A549 (cell line): ENCODE data around the gene ATOSB. TPM values are rescaled to one million over a fixed set of nuclear protein-coding genes. Genes with fewer than 3 reads are reported as not detected.
A peak's percentile ranks its signal among the peaks of the same experiment; 100 is the strongest.

ENCODE experiments used
- ATAC-seq, 2 experiments: fragments of 200-7000 bp in 1 of 2; fragments of >200 bp in 1 of 2; cut with Nextera tagmentation in 1 of 2; cut with Tn5 transposase in 1 of 2; 3 replicates each; pipeline versions ENCODE4 v1.8.0 to v1.9.1; 2018 to 2020; ENCODE audit warnings: mild to moderate bottlenecking in 1 of 2, moderate library complexity in 1 of 2
- CTCF ChIA-PET: fragments of 300-600 bp; sonication (Branson Sonifier 250); formaldehyde crosslinking; extraction: SDS; loops from one replicate; lab custom pipeline; 2021; ENCODE audit warnings: antibody characterized with exemption, inconsistent platforms; lab: Yijun Ruan, JAX
- POLR2A ChIA-PET: fragments of 350-600 bp; formaldehyde crosslinking; extraction: SDS; loops from one replicate; lab custom pipeline; 2021; ENCODE audit warnings: antibody characterized with exemption, inconsistent platforms; lab: Yijun Ruan, JAX
- DNase-seq, 2 experiments: peaks; one replicate each; pipeline versions ENCODE4 v3.0.0 to v3.0.0-alpha.2; 2011 to 2016; ENCODE audit warnings: low read depth in 1 of 2, low spot score in 1 of 2
- FAIRE-seq: peaks from 2 replicates; lab custom pipeline; 2011; peaks lifted over from hg19 to GRCh38; lab: Jason Lieb, UNC
- H3K27ac ChIP-seq, 2 experiments: fragments of >200 bp; sonication (Bioruptor Twin); formaldehyde crosslinking; 3 replicates each; pipeline ENCODE4 v1.5.1; 2016 to 2017
- H3K4me1 ChIP-seq: fragments of >200 bp; sonication (Bioruptor Twin); formaldehyde crosslinking; 3 replicates; pipeline ENCODE4 v1.6.1; 2016
- H3K4me2 ChIP-seq: fragments of >200 bp; sonication (Bioruptor Twin); formaldehyde crosslinking; 3 replicates; pipeline ENCODE4 v1.6.1; 2016
- H3K4me3 ChIP-seq: fragments of >200 bp; sonication (Bioruptor Twin); formaldehyde crosslinking; 3 replicates; pipeline ENCODE4 v1.5.1; 2016
- H3K9me3 ChIP-seq: fragments of >200 bp; sonication (Bioruptor Twin); formaldehyde crosslinking; 3 replicates; pipeline ENCODE4 v1.6.1; 2016
- BCL3 ChIP-seq: fragments of >200 bp; sonication (Bioruptor Twin); formaldehyde crosslinking; IDR thresholded peaks from 3 replicates; pipeline ENCODE4 v1.6.1; 2016
- BHLHE40 ChIP-seq: IDR thresholded peaks from 2 replicates; pipeline ENCODE4 v1.6.1; 2012; ENCODE audit warnings: low read depth, low read length, inconsistent platforms
- CHD2 ChIP-seq: fragments of 150-350 bp; IDR thresholded peaks from 2 replicates; pipeline ENCODE4 v1.6.1; 2014; ENCODE audit warnings: low read length; ENCODE audit not compliant: partially characterized antibody
- CTCF ChIP-seq: fragments of >200 bp; sonication (Bioruptor Twin); formaldehyde crosslinking; IDR thresholded peaks from 3 replicates; pipeline ENCODE4 v1.5.1; 2016
- E2F6 ChIP-seq: IDR thresholded peaks from 2 replicates; pipeline ENCODE4 v1.6.1; 2012; ENCODE audit warnings: low read depth, borderline replicate concordance
- ELK1 ChIP-seq: fragments of 150-350 bp; IDR thresholded peaks from 2 replicates; pipeline ENCODE4 v1.6.1; 2014; ENCODE audit warnings: low read depth, mild to moderate bottlenecking, low read length
- HEYL ChIP-seq: fragments of 250-450 bp; sonication (Bioruptor Pico); IDR thresholded peaks from 2 replicates; pipeline ENCODE4 v1.8.0; 2021; ENCODE audit warnings: mild to moderate bottlenecking, moderate library complexity
- JUNB ChIP-seq: fragments of >200 bp; sonication (Bioruptor Twin); formaldehyde crosslinking; IDR thresholded peaks from 2 replicates; pipeline ENCODE4 v1.6.1; 2016
- KDM5A ChIP-seq: fragments of 200-600 bp; sonication (generic); IDR thresholded peaks from 2 replicates; pipeline ENCODE4 v1.6.1; 2016; ENCODE audit warnings: antibody characterized with exemption, mild to moderate bottlenecking
- NFE2L2 ChIP-seq: fragments of 150-350 bp; conservative IDR thresholded peaks from 2 replicates; pipeline ENCODE4 v1.6.1; 2014; ENCODE audit warnings: low read length
- NR3C1 ChIP-seq: fragments of >200 bp; sonication (Bioruptor Twin); formaldehyde crosslinking; IDR thresholded peaks from 3 replicates; pipeline ENCODE4 v1.6.1; 2017
- RAD21 ChIP-seq, 2 experiments: fragments of >200 bp in 1 of 2; sonication (Bioruptor Twin) in 1 of 2; formaldehyde crosslinking in 1 of 2; IDR thresholded peaks in 1 of 2; conservative IDR thresholded peaks in 1 of 2; 2 replicates in 1 of 2; 3 replicates in 1 of 2; pipeline ENCODE4 v1.6.1; 2012 to 2018; ENCODE audit warnings: inconsistent platforms in 1 of 2
- RCOR1 ChIP-seq: fragments of 150-350 bp; IDR thresholded peaks from 2 replicates; pipeline ENCODE4 v1.6.1; 2014; ENCODE audit warnings: antibody characterized with exemption, low read length, low read depth
- REST ChIP-seq: fragments of 200-600 bp; sonication (generic); IDR thresholded peaks from 2 replicates; pipeline ENCODE4 v1.6.1; 2016; ENCODE audit warnings: antibody characterized with exemption, mild to moderate bottlenecking, moderate library complexity
- SREBF2 ChIP-seq: fragments of 450-650 bp; IDR thresholded peaks from 2 replicates; pipeline ENCODE4 v1.6.1; 2014; ENCODE audit warnings: mild to moderate bottlenecking, moderate library complexity
- TFCP2L1 ChIP-seq: fragments of 250-450 bp; sonication (Bioruptor Pico); IDR thresholded peaks from 2 replicates; pipeline ENCODE4 v1.5.0; 2021; ENCODE audit warnings: mild to moderate bottlenecking
- USF2 ChIP-seq: fragments of 450-650 bp; IDR thresholded peaks from 2 replicates; pipeline ENCODE4 v1.6.1; 2014; ENCODE audit warnings: antibody characterized with exemption
- ZFP36 ChIP-seq: fragments of 450-650 bp; IDR thresholded peaks from 2 replicates; pipeline ENCODE4 v1.6.1; 2014; ENCODE audit warnings: borderline replicate concordance; ENCODE audit not compliant: partially characterized antibody
- ZNF302 ChIP-seq: fragments of 250-450 bp; sonication (Bioruptor Pico); IDR thresholded peaks from 2 replicates; pipeline ENCODE4 v1.9.0; 2021; ENCODE audit warnings: inconsistent platforms, mild to moderate bottlenecking, moderate library complexity
- WGBS: methylation state at CpG from one replicate; pipeline ENCODE4 v1.1.6; 2017; ENCODE audit errors: missing lambda C conversion rate; 5-methylcytosine and 5-hydroxymethylcytosine counted together
- polyA plus RNA-seq, 4 experiments: library from polyadenylated mRNA; depleted of rRNA in 3 of 4; stranded (reverse); fragments of >200 nt; fragmentation: RNase III in 1 of 4; extraction: RNeasy Plus Mini Kit Qiagen cat#74134 plus additional on column Dnase treatment in 1 of 4; gene quantifications; 2 replicates in 3 of 4; 3 replicates in 1 of 4; pipeline ENCODE4 v1.2.3, GENCODE V29; 2011 to 2017

The ATOSB gene
- polyA plus RNA-seq, 2 of the 4 experiments (the other 2 are of a cell fraction), result 11.8 to 14.0 TPM

- no peak for TF ChIP-seq ELK1
- no peak for TF ChIP-seq JUNB
- no peak for TF ChIP-seq SREBF2
- peak; percentile 75; the same call in 2 of the 3 replicates for TF ChIP-seq BCL3
- 0 out of 2 replicates have a peak, but pooled peaks have one; percentile 21 for TF ChIP-seq KDM5A
- no peak for TF ChIP-seq ZNF302 (CRISPR knock-in tag)
- TF ChIP-seq CTCF, result no peak
- TF ChIP-seq TFCP2L1 (CRISPR knock-in tag), result no peak
- TF ChIP-seq REST, result peak; percentile 36; the same call in 1 of the 2 replicates
- TF ChIP-seq CHD2, result peak; percentile 34
- TF ChIP-seq E2F6, result peak; percentile 87; the same call in 1 of the 2 replicates
- no peak for TF ChIP-seq RAD21 (conservative IDR thresholded peaks at IDR 0.05 in 1 of 2, IDR thresholded peaks at IDR 0.05 in 1 of 2)
These were observed 36.0 kb downstream of the ATOSB start, which contains the start of gene FANCG (continued) for GRCh38 chr9:35079426-35080341.

GRCh38 chr9:35079041-35079425 lies 36.6 kb downstream of the ATOSB start:
- DNase-seq (no peak), FAIRE-seq (no peak), ATAC-seq (peak; percentile 17 to 33; a peak in 4 of 6 replicates)
- H3K4me2 ChIP-seq, result peak overlapping the region; percentile 96
- ChIA-PET POLR2A (interaction anchor here (0.9 to 3.7 kb wide), 8 partner anchors 8 to 441 kb away, joined by 3 to 63 read pairs (median 14); partner anchors contain the start of genes PIGO, SIGMAR1, STOML2 and VCP), CTCF (interaction anchor here (1.2 to 7.7 kb wide), 6 partner anchors 8 to 398 kb away, joined by 4 to 99 read pairs (median 16); partner anchors contain the start of genes PIGO, STOML2 and VCP)
- H3K27ac ChIP-seq, result peak overlapping the region; percentile 86 to 96
- H3K9me3 ChIP-seq, result no peaks in the 10 kb centered on the region
- WGBS, result 3% methylated on average over 9 of the region's 10 CpGs
- H3K4me1 ChIP-seq, result peaks cover 14% of the 10 kb centered on the region; the same call in 2 of the 3 replicates
- peak overlapping the region; percentile 71 for H3K4me3 ChIP-seq
- TF ChIP-seq HEYL (CRISPR knock-in tag), result no peak
- TF ChIP-seq RCOR1, result no peak
- no peak for TF ChIP-seq USF2
- no peak for TF ChIP-seq ZFP36
- TF ChIP-seq NR3C1, result no peak
- TF ChIP-seq REST, result no peak
- no peak for TF ChIP-seq NFE2L2
- TF ChIP-seq SREBF2, result no peak
- no peak for TF ChIP-seq BHLHE40
